Measurements from ENCODE around the gene MBD3.

Gene MBD3

DNA sequence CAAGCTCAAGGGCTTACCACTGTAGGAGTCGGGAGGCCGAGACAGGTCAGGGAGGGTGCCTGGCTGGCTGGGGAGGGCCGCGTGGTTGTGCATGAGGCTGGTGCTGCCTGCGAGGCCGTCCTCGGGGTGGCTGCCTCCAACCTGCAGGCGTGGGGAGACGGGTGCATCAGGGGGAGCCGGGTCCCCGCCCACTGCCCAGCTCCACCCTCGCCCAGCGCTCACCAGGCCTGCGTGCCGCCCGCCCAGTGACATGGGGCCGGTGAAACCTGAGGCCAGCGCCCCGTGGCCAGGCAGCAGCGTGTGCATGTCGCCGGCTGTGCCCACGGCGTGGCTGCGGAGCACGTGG lies 26.4 kb upstream of the MBD3 start:
- DNase-seq (ENCODE audit: low spot score), result no peak

DNA sequence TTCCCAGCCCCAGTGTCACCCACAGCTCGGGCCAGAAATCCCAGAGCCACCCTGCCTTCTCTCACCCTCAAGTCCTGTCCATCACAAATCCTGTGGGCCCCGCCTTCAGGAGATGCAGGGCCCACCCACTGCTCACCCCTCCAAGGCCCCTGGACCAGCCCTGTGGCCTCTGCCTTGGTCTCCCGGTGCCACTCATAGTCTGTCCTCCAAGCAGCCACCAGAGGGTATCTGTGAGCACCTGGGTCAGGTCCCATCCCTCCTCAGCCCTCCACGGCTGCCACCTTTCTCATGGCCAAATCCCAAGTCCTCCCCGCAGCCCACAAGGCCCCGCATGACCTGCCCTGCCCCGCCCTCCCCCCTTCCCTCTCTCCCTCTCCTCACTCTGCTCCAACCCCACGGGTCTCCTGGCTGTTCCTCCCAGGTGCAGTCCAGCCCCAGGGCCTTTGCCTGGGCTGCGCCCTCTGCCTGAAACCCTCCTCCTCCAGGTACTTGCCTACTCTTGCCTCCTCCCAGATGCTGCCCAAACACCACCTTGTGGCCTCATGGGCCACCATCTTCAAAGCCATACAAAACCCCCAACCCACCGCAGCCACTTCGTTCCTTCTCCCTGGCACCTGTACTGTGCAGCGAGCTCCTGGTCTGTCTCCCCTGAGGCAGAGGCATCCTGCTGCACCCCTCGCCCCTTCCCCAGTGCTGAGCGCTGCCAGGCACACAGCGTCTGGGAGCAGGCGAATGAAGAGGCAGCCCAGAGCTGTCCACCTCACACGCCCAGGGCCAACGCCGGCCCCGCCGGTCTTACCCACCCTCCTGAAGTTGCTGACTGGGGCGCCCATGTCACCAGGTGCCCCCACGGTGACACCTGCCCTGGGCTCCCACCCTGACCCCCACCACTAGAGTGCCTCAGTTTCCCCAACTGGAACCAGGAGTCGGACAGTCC lies 25.8 kb upstream of the MBD3 start:
- DNase-seq (ENCODE audit: low spot score), result no peak

DNA sequence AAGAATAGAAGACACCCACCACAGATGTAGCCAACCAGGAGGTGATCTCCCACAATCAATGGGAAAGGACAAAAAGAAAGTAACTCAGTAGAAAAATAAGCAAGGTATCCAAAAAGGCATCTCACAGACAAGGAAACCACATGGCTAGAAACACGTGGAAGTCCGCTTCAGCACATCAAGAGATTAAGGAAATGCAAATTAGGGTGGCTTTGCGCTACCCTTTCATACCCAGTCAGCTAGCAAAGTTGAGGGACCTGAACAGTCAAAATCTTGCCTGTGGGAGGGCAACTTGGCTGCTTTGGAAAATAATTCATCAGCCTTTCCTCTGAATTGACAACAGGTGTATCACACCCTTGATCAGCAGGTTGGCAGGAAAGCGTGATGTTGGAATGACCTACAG lies 24.2 kb upstream of the MBD3 start:
- DNase-seq (ENCODE audit: low spot score), result no peak

- no peak for DNase-seq (ENCODE audit: low spot score)
These were observed 23.7 kb upstream of the MBD3 start for GRCh38 chr19:1616396-1616795.

DNA sequence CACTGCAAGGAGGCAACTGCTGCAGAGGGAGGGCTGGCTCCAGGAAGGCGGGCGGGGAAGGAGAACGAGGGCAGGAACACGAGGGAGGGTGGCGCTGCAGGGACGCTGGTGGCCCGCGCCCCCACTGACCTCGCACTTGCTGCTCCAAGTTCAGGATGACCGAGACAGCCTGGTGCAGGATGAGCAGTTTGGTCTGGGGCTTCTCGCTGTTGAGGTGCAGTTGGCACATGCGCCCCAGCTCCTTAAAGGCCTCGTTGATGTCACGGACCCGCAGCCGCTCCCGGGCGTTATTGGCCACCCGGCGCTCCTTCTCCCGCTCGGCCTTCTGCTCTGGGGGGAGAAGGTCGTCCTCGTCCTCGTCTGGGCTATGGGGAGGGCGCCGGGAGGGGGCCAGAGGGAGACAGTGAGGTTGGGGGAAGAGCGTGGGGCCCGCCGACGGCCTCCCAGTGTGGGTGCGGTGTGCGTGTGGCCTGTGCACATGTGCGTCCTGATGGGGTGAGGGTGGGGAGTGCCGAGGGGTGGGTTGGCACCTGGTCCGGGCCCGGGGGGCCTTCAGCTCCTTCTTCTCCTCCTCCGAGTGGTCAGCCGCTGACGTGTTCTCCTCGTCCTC lies 22.6 kb upstream of the MBD3 start:
- no peak for DNase-seq (ENCODE audit: low spot score)

DNA sequence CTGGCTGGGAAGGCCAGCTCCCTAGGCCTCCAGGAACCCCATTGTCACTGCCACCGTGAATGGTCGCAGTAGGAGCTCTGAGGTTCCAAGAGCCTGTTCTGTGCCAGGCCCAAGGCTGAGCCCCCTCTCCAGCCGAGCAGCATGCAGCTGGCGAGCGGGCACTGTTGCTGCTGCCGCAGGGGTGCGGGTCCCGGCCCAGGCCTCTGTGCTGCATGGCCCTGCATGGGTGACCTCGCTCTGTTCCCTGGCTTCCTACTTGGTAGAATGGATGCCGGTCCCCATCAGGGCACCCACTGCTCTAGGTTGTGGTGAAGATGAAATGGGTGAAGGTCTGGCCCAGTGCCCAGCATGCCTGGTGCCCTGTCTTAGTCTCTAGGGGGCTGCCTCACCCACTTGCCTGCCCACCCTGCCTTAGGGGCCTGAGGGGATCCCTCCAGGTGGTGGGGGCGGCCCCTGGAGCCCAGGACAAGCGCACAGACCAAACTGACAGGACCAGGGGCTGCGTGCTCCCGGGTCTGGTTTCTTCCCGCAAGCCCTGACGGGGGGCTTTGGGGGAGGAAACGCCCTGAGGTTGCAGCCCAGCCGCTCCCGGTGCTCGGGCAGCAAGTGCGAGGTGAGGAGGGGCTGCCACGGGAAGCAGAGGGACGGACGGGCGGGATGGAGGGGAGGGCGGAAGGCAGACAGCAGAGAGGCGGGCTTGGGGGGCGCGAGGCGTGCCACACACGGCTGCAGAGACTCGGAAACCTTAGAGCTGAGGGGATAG lies 21.3 kb upstream of the MBD3 start:
- DNase-seq (ENCODE audit: low spot score), result no peak

DNA sequence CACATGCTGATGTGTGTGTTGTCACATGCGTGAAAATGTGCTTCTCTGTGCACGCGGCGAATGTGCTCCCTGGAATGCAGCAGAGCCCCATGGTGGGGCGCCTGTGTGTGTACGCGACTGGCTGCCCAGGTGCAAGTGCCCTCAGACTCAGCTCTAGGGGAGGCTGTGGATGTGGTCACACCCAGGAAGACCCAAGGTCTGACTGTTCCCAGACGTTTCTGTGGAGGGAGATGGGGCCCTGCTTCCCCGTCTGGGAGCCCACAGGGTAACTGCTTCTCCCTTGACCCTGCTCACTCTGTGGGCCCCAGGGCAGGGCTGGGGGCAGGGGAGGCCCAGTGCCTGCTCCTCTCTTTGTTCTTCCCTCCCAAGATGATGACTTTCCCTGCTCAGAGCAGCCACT lies 20.5 kb upstream of the MBD3 start:
- no peak for DNase-seq (ENCODE audit: low spot score)

GRCh38 chr19:1612114-1613086 lies 19.7 kb upstream of the MBD3 start:
- DNase-seq (ENCODE audit: low spot score), result no peak

DNA sequence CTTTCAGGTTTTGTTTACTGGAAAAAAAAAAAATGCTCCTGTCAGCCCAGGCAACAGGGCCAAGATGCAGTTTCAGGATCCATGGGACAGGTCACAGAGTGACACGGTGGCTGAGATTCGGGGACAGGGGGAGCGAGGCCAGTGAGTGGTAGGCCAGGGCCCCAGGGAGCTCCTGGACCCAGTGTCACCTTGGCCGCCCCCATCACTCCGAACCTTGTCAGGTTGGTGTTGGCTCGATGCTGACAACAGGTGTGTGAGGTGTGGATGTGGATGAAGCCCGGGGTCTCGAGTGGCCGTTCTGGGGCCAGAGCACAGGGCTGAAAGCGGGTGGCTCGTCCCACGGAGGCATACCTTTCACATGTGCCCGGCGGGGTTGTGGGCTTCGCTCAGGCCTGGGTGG lies 18.7 kb upstream of the MBD3 start:
- DNase-seq (ENCODE audit: low spot score), result no peak

DNA sequence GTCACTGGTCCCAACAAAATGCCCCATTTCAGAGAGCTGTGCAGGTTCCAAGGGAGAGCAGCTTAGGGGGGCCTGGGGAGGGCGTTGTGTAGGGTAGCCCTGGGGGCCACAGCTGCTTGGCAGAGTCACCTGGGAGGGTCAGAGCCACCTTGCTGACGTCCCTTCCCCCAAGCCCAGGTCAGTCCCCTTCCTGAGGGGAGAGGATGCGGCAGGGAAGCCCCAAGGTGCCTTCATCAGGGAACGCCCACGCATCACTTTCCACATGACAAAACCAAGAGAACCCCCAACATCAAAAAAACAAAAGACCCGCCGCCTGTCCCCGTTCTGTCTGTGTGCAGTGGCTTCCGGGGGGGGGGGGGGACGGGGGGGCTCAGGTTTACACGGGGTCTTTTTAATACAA lies 17.9 kb upstream of the MBD3 start:
- DNase-seq (ENCODE audit: low spot score), result no peak

DNA sequence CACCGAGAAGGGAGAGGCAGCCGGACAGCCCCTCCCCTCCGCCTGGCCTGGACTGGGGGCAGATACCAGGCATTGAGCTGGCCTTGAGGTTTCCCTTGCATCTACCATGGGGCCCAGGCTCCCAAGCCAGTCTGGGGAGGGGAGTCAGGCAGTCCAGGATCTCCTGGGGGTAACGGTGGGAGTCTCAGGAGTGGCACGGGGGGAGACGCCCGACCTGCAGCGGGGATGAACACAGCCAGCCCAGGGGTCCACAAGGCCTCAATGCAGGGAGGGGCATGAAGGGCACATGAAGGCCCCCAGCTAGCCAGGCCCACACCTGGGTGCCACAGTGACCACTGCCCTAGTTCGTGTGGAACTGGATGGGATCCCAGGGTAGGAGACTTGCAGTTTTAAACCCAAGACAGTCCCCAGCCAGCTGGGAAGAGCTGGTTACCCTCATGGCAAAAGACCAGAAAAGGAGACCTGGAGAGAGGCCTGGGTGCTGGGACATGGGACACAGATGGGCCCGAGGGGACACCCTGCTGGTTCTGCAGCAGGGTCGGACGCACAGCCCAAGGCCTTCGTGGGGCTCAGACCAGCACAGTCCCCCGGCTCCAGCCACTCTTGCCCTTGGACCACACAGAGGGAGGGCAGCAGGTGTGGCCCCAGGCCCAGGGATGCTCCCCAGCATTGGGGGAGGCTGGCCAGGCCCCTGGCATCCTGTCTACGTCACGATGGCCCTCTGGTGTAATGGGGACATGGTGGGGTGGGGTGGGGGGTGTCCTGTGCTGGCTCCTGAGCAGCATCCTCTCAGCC lies 17.2 kb upstream of the MBD3 start:
- no peak for DNase-seq (ENCODE audit: low spot score)

DNA sequence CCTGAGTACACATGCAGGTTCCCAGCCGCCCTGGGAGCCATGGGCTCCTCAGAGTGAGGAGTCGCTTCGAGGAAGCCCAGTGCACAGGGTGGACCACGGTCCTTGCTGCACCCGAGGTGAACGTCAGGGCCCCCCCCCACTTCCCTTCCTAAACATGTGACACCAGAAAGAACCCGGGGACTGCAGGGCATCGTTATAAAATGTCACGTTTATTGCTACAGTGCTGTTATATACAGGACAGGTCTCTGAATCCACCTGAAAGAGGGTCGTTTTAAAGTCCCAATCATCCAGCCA lies 16.4 kb upstream of the MBD3 start:
- DNase-seq (ENCODE audit: low spot score), result no peak

GRCh38 chr19:1608359-1609102 lies 15.9 kb upstream of the MBD3 start:
- DNase-seq (ENCODE audit: low spot score), result no peak

DNA sequence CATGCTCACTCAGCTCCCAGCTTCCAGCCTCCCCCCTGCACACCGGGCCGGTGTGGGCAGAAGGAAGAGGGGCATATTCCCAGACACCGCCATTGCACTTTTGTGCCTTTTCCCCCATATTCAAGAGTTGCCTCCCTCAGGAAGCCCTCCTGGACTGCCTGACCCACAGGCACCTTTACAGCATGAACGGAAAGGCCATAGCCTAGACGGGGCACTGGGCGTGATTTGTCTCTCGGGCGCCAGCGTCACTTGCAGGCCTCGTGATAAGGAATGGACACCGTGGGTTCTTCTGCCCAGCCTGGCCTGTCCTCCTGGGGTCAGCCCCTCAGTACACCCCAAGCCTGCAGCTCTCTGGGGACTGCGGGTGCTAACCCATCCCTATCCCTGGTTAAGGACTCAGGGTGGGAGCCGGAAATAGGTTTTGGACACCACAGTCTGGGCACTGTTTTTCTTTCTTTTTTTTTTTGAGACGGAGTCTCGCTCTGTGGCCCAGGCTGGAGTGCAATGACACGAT lies 13.5 kb upstream of the MBD3 start:
- DNase-seq (ENCODE audit: low spot score), result no peak

DNA sequence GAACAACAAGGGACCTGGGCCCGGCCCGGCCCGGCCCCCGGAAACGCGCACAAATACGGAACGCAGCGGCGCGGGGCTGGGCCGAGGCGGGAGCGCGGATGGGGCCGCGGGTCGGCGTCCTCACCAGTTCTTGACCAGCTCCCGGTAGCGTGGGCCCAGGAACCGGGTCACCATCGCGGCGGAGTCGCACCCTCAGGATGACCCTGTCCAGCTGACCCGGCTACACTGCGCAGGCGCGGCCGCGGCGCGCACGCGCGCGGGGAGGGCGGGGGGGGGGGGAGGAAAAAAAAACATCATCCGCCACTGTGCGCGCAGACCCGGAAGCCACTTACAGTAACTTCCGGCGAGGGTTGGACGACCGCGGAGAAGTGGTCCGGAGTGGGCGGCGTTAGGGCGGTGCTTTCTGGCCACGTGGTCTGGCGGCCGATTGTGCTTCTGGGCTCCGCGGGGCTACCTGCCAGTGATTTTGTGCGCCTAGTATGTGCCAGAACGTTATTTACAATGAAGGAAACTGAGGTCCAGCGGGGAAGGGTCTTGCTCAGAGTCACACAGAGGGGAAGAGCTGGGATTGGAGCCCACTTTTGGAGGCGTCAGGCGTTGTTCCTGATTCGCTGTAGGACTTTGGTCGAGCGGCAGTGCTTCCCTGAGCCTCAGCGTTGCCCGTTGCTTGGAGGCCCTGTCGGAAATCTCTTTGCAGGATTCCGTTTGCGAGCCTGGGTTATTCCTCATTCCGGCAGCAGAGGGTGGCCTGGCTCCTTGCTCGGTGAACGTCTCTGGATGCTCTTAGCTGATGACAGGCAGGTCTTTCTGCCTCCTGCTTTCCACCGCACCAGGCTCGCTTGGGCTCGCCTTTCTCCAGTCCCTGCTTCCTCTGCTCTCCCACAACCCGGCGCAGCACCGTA lies 12.8 kb upstream of the MBD3 start, which contains the start of gene UQCR11:
Gene UQCR11 (minus strand): TSS at position 227 of the 902 bp plus-strand sequence. CDS start 53 bp downstream, at position 174.
- peak; percentile 97 for DNase-seq (ENCODE audit: low spot score)

DNA sequence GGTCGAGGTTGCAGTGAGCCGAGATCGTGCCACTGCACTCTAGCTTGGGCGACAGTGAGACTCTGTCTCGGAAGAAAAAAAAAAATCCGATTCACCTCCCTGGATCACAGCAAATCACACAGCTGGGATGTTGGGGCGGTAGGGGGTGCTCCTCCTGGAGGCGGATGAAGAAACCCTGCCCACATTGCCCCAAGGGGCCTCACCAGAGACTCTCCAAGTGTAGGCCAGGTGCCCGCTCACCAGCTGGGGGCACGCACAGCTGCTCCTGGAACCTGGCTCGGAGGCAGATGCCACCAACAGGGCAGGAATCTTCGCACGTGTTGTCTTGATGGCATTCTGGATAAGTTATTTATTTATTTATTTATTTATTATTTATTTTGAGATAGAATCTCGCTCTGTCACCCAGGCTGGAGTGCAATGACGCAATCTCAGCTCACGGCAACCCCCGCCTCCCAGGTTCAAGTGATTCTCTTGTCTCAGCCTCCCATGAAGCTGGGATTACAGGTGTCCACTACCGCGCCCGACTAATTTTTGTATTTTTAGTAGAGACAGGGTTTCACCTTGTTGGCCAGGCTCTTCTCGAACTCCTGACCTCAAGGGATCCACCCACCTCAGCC lies 9.5 kb upstream of the MBD3 start:
- DNase-seq (ENCODE audit: low spot score), result no peak

DNA sequence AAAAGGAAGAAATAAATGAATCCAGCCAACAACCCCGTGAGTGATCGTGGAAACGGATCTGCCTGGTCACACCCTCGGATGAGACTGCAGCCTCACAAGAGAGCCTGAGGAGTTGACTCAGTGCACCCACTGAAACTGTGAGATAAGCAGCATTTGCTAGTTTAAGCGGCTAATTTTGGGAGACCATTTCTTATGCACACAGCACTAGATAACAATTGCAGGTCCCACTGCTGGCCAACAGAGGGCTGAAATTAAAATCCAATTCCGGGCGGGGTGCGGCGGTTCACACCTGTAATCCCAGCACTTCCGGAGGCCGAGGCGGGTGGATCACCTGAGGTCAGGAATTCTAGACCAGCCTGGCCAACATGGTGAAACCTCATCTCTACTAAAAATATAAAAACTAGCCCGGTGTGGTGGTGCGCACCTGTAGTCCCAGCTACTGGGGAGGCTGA lies 9.0 kb upstream of the MBD3 start:
- DNase-seq (ENCODE audit: low spot score), result no peak

- DNase-seq (ENCODE audit: low spot score), result no peak
These were observed 6.8 kb upstream of the MBD3 start for GRCh38 chr19:1599460-1599846.
